DOHH2 (cell line): Measurements from ENCODE around the gene SPATA7.

Experiments
- H3F3A ChIP-seq: fragments of 200-600 bp; sonication (generic), shearing (Covaris generic); 2 replicates; pipeline ENCODE4 v1.6.0; 2016; ENCODE audit warnings: antibody characterized with exemption, mild to moderate bottlenecking; ENCODE audit not compliant: control insufficient read depth, insufficient read depth
- H3K27ac ChIP-seq: fragments of 200-600 bp; sonication (generic); 2 replicates; pipeline ENCODE4 v1.5.1; 2014; ENCODE audit warnings: low read depth, mild to moderate bottlenecking, low read length, moderate library complexity
- H3K27me3 ChIP-seq: fragments of 200-600 bp; sonication (generic); 2 replicates; pipeline ENCODE4 v1.6.1; 2014; ENCODE audit warnings: mild to moderate bottlenecking, low read length, mixed read lengths; ENCODE audit not compliant: control insufficient read depth
- H3K36me3 ChIP-seq: fragments of 200-600 bp; sonication (generic); 2 replicates; pipeline ENCODE4 v1.6.1; 2014; ENCODE audit warnings: mild to moderate bottlenecking, low read length, moderate library complexity, mixed read lengths; ENCODE audit not compliant: control insufficient read depth
- H3K4me1 ChIP-seq: fragments of 200-600 bp; sonication (generic); 2 replicates; pipeline ENCODE4 v1.6.1; 2014; ENCODE audit warnings: mild to moderate bottlenecking, low read length, mixed read lengths; ENCODE audit not compliant: control insufficient read depth
- H3K4me2 ChIP-seq: fragments of 200-600 bp; sonication (generic); 2 replicates; pipeline ENCODE4 v1.6.0; 2014; ENCODE audit warnings: mild to moderate bottlenecking, low read length, moderate library complexity
- H3K4me3 ChIP-seq: fragments of 200-600 bp; sonication (generic); 2 replicates; pipeline ENCODE4 v1.5.1; 2014; ENCODE audit warnings: mild to moderate bottlenecking, low read length, mixed read lengths
- H3K79me2 ChIP-seq: fragments of 200-600 bp; sonication (generic); 2 replicates; pipeline ENCODE4 v1.6.1; 2014; ENCODE audit warnings: mild to moderate bottlenecking, low read length, mixed read lengths; ENCODE audit not compliant: control insufficient read depth
- H3K9me2 ChIP-seq: fragments of 200-600 bp; sonication (generic); replicated peaks from 2 replicates; pipeline ENCODE4 v1.6.1; 2014; ENCODE audit warnings: mild to moderate bottlenecking, low read length, mixed read lengths; ENCODE audit not compliant: control insufficient read depth
- H3K9me3 ChIP-seq: fragments of 200-600 bp; sonication (generic); 2 replicates; pipeline ENCODE4 v1.6.1; 2014; ENCODE audit warnings: antibody characterized with exemption, low read length, mixed read lengths; ENCODE audit not compliant: control insufficient read depth, insufficient read depth
- H4K20me1 ChIP-seq: fragments of 200-600 bp; sonication (generic); 2 replicates; pipeline ENCODE4 v1.6.0; 2014; ENCODE audit warnings: low read depth, mild to moderate bottlenecking, antibody characterized with exemption, low read length, moderate library complexity; ENCODE audit not compliant: control insufficient read depth, insufficient read depth
- EZH2phosphoT487 ChIP-seq: fragments of 200-600 bp; sonication (generic); IDR thresholded peaks from 2 replicates; pipeline ENCODE4 v1.6.1; 2017; ENCODE audit warnings: borderline replicate concordance, mild to moderate bottlenecking, antibody characterized with exemption, low read length, moderate library complexity, mixed read lengths
- TF ChIP-seq, protein P1 (sequence below): fragments of 200-600 bp; sonication (generic); IDR thresholded peaks from one replicate; pipeline ENCODE4 v1.5.1; 2014; ENCODE audit warnings: antibody characterized with exemption, mild to moderate bottlenecking, low read depth, low read length; ENCODE audit not compliant: poor library complexity, severe bottlenecking

The SPATA7 gene

DNA sequence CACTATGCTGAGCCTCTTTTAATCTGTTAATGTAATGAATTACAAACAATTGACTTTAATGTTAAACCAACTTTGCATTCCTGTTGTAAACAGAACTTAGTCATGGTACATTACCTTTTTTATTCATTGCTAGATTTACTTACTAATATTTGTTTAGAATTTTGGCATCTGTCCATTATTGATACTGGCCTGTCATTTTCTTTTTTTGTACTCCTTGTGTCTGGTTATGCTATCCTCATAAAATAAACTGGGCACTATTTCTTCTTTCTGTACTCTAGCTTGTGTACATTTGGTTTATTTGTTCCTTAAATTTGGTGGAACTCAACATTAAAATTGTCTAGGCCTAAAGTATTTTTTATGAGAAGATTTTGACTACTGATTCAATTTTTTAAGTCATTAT lies 32.1 kb downstream of the SPATA7 start:
- no peaks in the 10 kb centered on the region for H3K79me2 ChIP-seq
- H3K4me2 ChIP-seq, result no peak overlapping the region
- H4K20me1 ChIP-seq, result no peaks in the 10 kb centered on the region
- TF ChIP-seq, protein P1, sequence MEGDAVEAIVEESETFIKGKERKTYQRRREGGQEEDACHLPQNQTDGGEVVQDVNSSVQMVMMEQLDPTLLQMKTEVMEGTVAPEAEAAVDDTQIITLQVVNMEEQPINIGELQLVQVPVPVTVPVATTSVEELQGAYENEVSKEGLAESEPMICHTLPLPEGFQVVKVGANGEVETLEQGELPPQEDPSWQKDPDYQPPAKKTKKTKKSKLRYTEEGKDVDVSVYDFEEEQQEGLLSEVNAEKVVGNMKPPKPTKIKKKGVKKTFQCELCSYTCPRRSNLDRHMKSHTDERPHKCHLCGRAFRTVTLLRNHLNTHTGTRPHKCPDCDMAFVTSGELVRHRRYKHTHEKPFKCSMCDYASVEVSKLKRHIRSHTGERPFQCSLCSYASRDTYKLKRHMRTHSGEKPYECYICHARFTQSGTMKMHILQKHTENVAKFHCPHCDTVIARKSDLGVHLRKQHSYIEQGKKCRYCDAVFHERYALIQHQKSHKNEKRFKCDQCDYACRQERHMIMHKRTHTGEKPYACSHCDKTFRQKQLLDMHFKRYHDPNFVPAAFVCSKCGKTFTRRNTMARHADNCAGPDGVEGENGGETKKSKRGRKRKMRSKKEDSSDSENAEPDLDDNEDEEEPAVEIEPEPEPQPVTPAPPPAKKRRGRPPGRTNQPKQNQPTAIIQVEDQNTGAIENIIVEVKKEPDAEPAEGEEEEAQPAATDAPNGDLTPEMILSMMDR, result no peak
- no peak for TF ChIP-seq EZH2phosphoT487
- H3K9me2 ChIP-seq, result no peaks in the 10 kb centered on the region
- H3K36me3 ChIP-seq, result no peaks in the 10 kb centered on the region
- no peak overlapping the region for H3K27ac ChIP-seq
- no peaks in the 10 kb centered on the region for H3K9me3 ChIP-seq
- no peaks in the 10 kb centered on the region for H3K4me1 ChIP-seq
- no peak overlapping the region for H3K4me3 ChIP-seq
- H3K27me3 ChIP-seq, result no peaks in the 10 kb centered on the region
- no peaks in the 10 kb centered on the region for H3F3A ChIP-seq

DNA sequence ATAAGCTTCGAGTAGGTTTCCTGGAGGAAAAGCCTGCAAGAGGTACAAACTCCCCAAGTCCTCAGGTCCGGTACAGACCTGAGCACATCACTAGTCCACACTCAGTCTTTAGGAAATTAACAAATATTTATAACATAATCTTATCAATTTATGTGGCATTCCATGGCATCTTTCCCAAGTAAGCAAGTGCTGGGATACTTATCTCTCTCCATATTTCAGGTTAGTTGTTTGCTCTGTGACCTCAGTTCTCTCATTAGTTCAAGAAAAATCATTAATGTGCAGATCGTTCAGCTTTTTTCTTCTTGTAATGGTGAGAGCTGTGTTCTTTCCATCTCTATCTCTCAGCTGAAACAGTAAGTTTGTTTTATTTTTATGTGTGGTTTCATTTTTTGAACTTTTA lies 34.7 kb downstream of the SPATA7 start:
- Histone ChIP-seq H4K20me1 (no peaks in the 10 kb centered on the region), H3K36me3 (no peaks in the 10 kb centered on the region), H3K79me2 (no peaks in the 10 kb centered on the region), H3K27me3 (no peaks in the 10 kb centered on the region), H3K27ac (no peak overlapping the region), H3K4me1 (no peaks in the 10 kb centered on the region), H3K4me3 (no peak overlapping the region), H3K4me2 (no peak overlapping the region), H3K9me2 (no peaks in the 10 kb centered on the region), H3K9me3 (no peaks in the 10 kb centered on the region), H3F3A (no peaks in the 10 kb centered on the region)
- TF ChIP-seq, protein P1, result no peak
- no peak for TF ChIP-seq EZH2phosphoT487

DNA sequence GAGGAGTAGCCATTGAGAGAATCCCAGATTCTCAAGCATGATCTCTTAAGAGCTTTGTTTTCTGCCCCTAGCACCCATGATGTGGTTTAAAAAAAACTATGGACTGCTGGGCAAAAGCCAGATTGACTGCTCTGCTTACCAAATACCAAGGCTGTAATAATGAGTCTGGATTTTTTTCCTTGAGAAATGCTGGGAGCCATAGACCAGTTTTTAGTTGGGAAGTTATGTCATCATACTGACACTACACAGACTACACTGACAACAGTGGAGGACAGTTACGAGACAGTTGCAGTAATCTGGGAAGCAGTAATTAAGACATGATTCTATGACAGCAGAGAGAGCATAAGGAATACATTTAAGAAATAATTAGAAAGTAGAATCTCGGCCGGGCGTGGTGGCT lies 35.8 kb downstream of the SPATA7 start:
- H3K4me1 ChIP-seq, result no peaks in the 10 kb centered on the region
- no peaks in the 10 kb centered on the region for H3K9me2 ChIP-seq
- no peak for TF ChIP-seq EZH2phosphoT487
- TF ChIP-seq, protein P1, result no peak
- no peak overlapping the region for H3K4me2 ChIP-seq
- no peaks in the 10 kb centered on the region for H3K27me3 ChIP-seq
- no peak overlapping the region for H3K4me3 ChIP-seq
- no peaks in the 10 kb centered on the region for H3K36me3 ChIP-seq
- no peaks in the 10 kb centered on the region for H3K79me2 ChIP-seq
- no peak overlapping the region for H3K27ac ChIP-seq
- no peaks in the 10 kb centered on the region for H3F3A ChIP-seq
- H3K9me3 ChIP-seq, result no peaks in the 10 kb centered on the region
- no peaks in the 10 kb centered on the region for H4K20me1 ChIP-seq

DNA sequence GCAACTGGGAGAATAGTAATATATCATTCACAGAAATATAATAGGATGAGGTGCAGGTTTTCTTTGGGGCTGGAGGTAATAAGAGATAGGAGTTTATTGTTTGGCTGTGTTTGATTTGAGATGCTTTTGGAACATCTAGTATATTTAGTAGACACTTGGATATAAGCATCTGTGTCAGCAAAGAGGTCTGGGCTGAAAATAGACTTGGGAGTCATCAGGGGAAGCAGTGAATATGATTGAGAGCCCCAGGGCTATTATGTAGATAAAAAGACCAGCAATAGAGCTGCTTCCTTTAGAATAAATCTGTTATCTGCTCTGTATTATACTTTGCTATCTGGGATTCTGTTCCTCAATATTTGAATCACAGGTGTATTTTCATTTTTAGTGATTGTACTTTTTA lies 36.6 kb downstream of the SPATA7 start:
- no peaks in the 10 kb centered on the region for H3K27me3 ChIP-seq
- no peak overlapping the region for H3K4me3 ChIP-seq
- no peak overlapping the region for H3K27ac ChIP-seq
- no peaks in the 10 kb centered on the region for H3K9me3 ChIP-seq
- TF ChIP-seq EZH2phosphoT487, result no peak
- TF ChIP-seq, protein P1, result no peak
- no peaks in the 10 kb centered on the region for H3K79me2 ChIP-seq
- no peaks in the 10 kb centered on the region for H3K36me3 ChIP-seq
- no peaks in the 10 kb centered on the region for H4K20me1 ChIP-seq
- H3K4me1 ChIP-seq, result no peaks in the 10 kb centered on the region
- no peaks in the 10 kb centered on the region for H3F3A ChIP-seq
- no peak overlapping the region for H3K4me2 ChIP-seq
- no peaks in the 10 kb centered on the region for H3K9me2 ChIP-seq
